Neural progenitor cell (in vitro differentiated cells): Measurements from ENCODE around the gene LRRC8D.

Experiments used
- EZH2 ChIP-seq: fragments of 200-600 bp; sonication (generic); IDR thresholded peaks from 2 replicates; pipeline ENCODE4 v1.6.1; 2017; ENCODE audit warnings: antibody characterized with exemption, mild to moderate bottlenecking, moderate library complexity
- TF ChIP-seq, protein P1 (sequence below): fragments of 200-600 bp; sonication (generic); IDR thresholded peaks from 2 replicates; pipeline ENCODE4 v1.5.1; 2017; ENCODE audit warnings: antibody characterized with exemption, mild to moderate bottlenecking

DNA sequence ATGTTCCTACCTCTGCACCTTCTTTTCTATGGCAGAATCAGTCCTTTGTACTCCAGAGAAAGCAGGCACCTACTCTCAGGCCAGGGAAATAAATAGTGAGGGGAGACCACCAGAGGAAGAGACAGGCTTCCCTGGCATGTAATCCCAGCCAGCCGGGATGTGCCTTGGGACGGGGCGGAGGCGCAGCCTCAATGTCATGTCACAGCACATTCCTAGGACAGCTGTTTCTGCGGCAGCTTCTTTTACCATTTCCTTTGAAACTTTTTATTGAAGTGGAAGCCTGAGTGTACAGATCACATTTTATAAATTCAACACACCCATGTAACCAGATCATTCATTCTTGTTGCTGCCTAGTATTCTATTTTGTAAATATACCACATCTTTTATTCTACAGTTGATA, 106.2 kb downstream of the LRRC8D start:
- TF ChIP-seq, protein P1, sequence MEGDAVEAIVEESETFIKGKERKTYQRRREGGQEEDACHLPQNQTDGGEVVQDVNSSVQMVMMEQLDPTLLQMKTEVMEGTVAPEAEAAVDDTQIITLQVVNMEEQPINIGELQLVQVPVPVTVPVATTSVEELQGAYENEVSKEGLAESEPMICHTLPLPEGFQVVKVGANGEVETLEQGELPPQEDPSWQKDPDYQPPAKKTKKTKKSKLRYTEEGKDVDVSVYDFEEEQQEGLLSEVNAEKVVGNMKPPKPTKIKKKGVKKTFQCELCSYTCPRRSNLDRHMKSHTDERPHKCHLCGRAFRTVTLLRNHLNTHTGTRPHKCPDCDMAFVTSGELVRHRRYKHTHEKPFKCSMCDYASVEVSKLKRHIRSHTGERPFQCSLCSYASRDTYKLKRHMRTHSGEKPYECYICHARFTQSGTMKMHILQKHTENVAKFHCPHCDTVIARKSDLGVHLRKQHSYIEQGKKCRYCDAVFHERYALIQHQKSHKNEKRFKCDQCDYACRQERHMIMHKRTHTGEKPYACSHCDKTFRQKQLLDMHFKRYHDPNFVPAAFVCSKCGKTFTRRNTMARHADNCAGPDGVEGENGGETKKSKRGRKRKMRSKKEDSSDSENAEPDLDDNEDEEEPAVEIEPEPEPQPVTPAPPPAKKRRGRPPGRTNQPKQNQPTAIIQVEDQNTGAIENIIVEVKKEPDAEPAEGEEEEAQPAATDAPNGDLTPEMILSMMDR, result no peak
- no peak for TF ChIP-seq EZH2
